ENCODE measurements around the gene NPPB. TPM values are rescaled to one million over a fixed set of nuclear protein-coding genes. Genes with fewer than 3 reads are reported as not detected.
"Not testable (repeated sequence)": the region's sequence is repeated elsewhere in the genome, so short reads cannot be mapped to it uniquely, and the experiment has no call there.

NPPB gene
- total RNA-seq, 1 experiment from 2014 or later = not detected

- CTCF ChIA-PET = interaction anchor here (0.6 to 5.2 kb wide), 2 partner anchors 54 to 68 kb away, joined by 3 to 22 read pairs; no protein-coding TSS in a partner anchor
- no peak for DNase-seq (ENCODE audit: unreplicated experiment)
- TF ChIP-seq CTCF (IDR thresholded peaks at IDR 0.05; ENCODE audit: unreplicated experiment) = no peak
- no TSS peak for BruUV-seq (replicated peaks)
- Mint-ChIP-seq H3K27ac (ENCODE audit: low read depth, unreplicated experiment) (peak overlapping the region; percentile 100), H3K4me3 (ENCODE audit: unreplicated experiment) (no peak overlapping the region), H3K36me3 (ENCODE audit: insufficient read depth, unreplicated experiment) (peaks cover 30% of the 10 kb centered on the region), H3K9me3 (ENCODE audit: unreplicated experiment) (no peaks in the 10 kb centered on the region), H3K27me3 (ENCODE audit: insufficient read depth, unreplicated experiment) (no peaks in the 10 kb centered on the region), H3K4me1 (ENCODE audit: insufficient read depth, unreplicated experiment) (peaks cover 5% of the 10 kb centered on the region)
- intact Hi-C loops (cut with micrococcal nuclease) = loop anchor here (1.0 to 5.0 kb wide), 2 partner anchors 69 to 300 kb away; no protein-coding TSS in a partner anchor
- POLR2A ChIA-PET = interaction anchor here (1.2 to 1.9 kb wide), 2 partner anchors 37 to 894 kb away, joined by 4 to 5 read pairs; partner anchors contain the start of gene TARDBP
These were observed 48.1 kb upstream of the NPPB start for GRCh38 chr1:11906870-11907269.

- no peak for TF ChIP-seq CTCF (IDR thresholded peaks at IDR 0.05; ENCODE audit: unreplicated experiment)
- no peak overlapping the region for H3K27ac Mint-ChIP-seq (ENCODE audit: low read depth, unreplicated experiment)
- H3K36me3 Mint-ChIP-seq (ENCODE audit: insufficient read depth, unreplicated experiment) = peaks cover 30% of the 10 kb centered on the region
- ChIA-PET POLR2A (no interaction called here), CTCF (interaction anchor here (1.2 to 1.7 kb wide), 2 partner anchors 62 to 867 kb away, joined by 3 read pairs; no protein-coding TSS in a partner anchor)
- peaks cover 5% of the 10 kb centered on the region for H3K4me1 Mint-ChIP-seq (ENCODE audit: insufficient read depth, unreplicated experiment)
- no peak for DNase-seq (ENCODE audit: unreplicated experiment)
- no TSS peak for BruUV-seq (replicated peaks)
- peaks cover 2% of the 10 kb centered on the region for H3K27me3 Mint-ChIP-seq (ENCODE audit: insufficient read depth, unreplicated experiment)
- H3K4me3 Mint-ChIP-seq (ENCODE audit: unreplicated experiment) = no peak overlapping the region
- intact Hi-C loops (cut with micrococcal nuclease) = loop anchor here (5.0 kb wide), 1 partner anchor 302 kb away; no protein-coding TSS in a partner anchor
- no peaks in the 10 kb centered on the region for H3K9me3 Mint-ChIP-seq (ENCODE audit: unreplicated experiment)
These were observed 46.2 kb upstream of the NPPB start for GRCh38 chr1:11904978-11905377.

- H3K4me1 Mint-ChIP-seq (ENCODE audit: insufficient read depth, unreplicated experiment); DNase-seq (ENCODE audit: unreplicated experiment); H3K9me3 Mint-ChIP-seq (ENCODE audit: unreplicated experiment); BruUV-seq (replicated peaks); H3K27ac Mint-ChIP-seq (ENCODE audit: low read depth, unreplicated experiment); H3K4me3 Mint-ChIP-seq (ENCODE audit: unreplicated experiment); intact Hi-C loops (cut with micrococcal nuclease); POLR2A ChIA-PET: not testable (repeated sequence)
- Mint-ChIP-seq H3K36me3 (ENCODE audit: insufficient read depth, unreplicated experiment) (peaks cover 23% of the 10 kb centered on the region), H3K27me3 (ENCODE audit: insufficient read depth, unreplicated experiment) (peaks cover 10% of the 10 kb centered on the region)
- CTCF ChIA-PET = interaction anchor here (0.6 to 1.7 kb wide), 3 partner anchors 9 to 866 kb away, joined by 3 to 6 read pairs (median 3); no protein-coding TSS in a partner anchor
These were observed 45.4 kb upstream of the NPPB start for GRCh38 chr1:11904156-11904555.

- H3K36me3 Mint-ChIP-seq (ENCODE audit: insufficient read depth, unreplicated experiment) = peaks cover 13% of the 10 kb centered on the region
- intact Hi-C loops (cut with micrococcal nuclease) = no loop called here
- ChIA-PET POLR2A (no interaction called here), CTCF (interaction anchor here (1.7 kb wide), 1 partner anchor 64 kb away, joined by 3 read pairs; no protein-coding TSS in a partner anchor)
- H3K9me3 Mint-ChIP-seq (ENCODE audit: unreplicated experiment) = no peaks in the 10 kb centered on the region
- DNase-seq (ENCODE audit: unreplicated experiment) = no peak
- H3K4me3 Mint-ChIP-seq (ENCODE audit: unreplicated experiment) = no peak overlapping the region
- no peaks in the 10 kb centered on the region for H3K4me1 Mint-ChIP-seq (ENCODE audit: insufficient read depth, unreplicated experiment)
- BruUV-seq (replicated peaks) = no TSS peak
- H3K27me3 Mint-ChIP-seq (ENCODE audit: insufficient read depth, unreplicated experiment) = peaks cover 16% of the 10 kb centered on the region
- no peak overlapping the region for H3K27ac Mint-ChIP-seq (ENCODE audit: low read depth, unreplicated experiment)
- no peak for TF ChIP-seq CTCF (IDR thresholded peaks at IDR 0.05; ENCODE audit: unreplicated experiment)
These were observed 44.5 kb upstream of the NPPB start for GRCh38 chr1:11903210-11903609.

- intact Hi-C loops (cut with micrococcal nuclease); H3K27ac Mint-ChIP-seq (ENCODE audit: low read depth, unreplicated experiment); H3K4me3 Mint-ChIP-seq (ENCODE audit: unreplicated experiment); H3K36me3 Mint-ChIP-seq (ENCODE audit: insufficient read depth, unreplicated experiment); H3K4me1 Mint-ChIP-seq (ENCODE audit: insufficient read depth, unreplicated experiment); BruUV-seq (replicated peaks); H3K9me3 Mint-ChIP-seq (ENCODE audit: unreplicated experiment): not testable (repeated sequence)
- POLR2A ChIA-PET = interaction anchor here (1.4 kb wide), 1 partner anchor 8 kb away, joined by 9 read pairs; no protein-coding TSS in a partner anchor
- H3K27me3 Mint-ChIP-seq (ENCODE audit: insufficient read depth, unreplicated experiment) = peaks cover 16% of the 10 kb centered on the region
- DNase-seq (ENCODE audit: unreplicated experiment) = peak; percentile 59
- CTCF ChIA-PET = interaction anchor here (0.5 to 1.5 kb wide), 2 partner anchors 34 to 64 kb away, joined by 3 read pairs; no protein-coding TSS in a partner anchor
These were observed 42.7 kb upstream of the NPPB start for GRCh38 chr1:11901446-11901845.

All from MCF 10A (cell line).